ENCODE data around the gene CEBPE. TPM values are rescaled to one million over a fixed set of nuclear protein-coding genes. Genes with fewer than 3 reads are reported as not detected.

CEBPE gene
- total and polyA plus RNA-seq, 2 experiments from 2014 or later: not detected

DNA sequence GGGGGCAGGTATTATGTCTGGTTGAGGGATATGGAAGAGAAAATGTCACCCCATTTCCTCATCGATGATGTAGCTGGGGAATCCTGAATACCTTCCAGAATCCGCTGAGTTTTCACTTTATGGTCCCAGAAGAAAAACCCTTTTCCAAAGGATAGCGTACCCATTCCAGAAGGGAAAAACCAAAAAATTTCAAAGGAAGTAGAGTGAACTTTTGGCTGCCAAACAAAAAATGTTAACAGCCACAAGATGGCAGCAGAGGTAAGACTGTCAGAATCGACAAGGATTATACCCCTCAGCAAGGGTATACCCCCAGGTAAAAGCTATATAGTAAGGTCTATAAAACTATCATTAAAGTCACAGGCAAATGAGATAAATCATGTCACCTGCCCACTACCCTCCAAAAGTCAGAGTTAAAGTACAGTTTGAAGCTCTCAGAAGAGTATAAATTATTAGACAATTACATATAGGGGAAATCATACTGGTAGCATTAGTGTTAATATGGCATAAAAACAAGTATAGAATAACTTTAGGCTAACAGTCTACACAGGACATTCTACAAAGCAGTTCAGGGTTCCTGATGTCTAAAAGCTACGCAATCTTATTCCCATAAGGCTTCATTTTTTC is 42.2 kb downstream of the CEBPE start:
- Histone ChIP-seq H4K20me1 (ENCODE audit: insufficient read depth) (no peaks in the 10 kb centered on the region), H3K36me3 (ENCODE audit: low read depth) (peaks cover 58% of the 10 kb centered on the region), H3K4me2 (ENCODE audit: unreplicated experiment) (no peak overlapping the region), H3K9me3 (ENCODE audit: low read depth) (no peaks in the 10 kb centered on the region), H3K27me3 (replicated peaks; ENCODE audit: insufficient read depth) (no peaks in the 10 kb centered on the region), H3K4me1 (ENCODE audit: insufficient read depth) (peaks cover 49% of the 10 kb centered on the region), H2AFZ (no peak overlapping the region), H3K27ac (peak overlapping the region; percentile 96; the same call in 1 of the 2 replicates), H3K9me2 (ENCODE audit: insufficient read depth) (no peaks in the 10 kb centered on the region), H3K4me3 (no peak overlapping the region), H3F3A (ENCODE audit: insufficient read depth) (peaks cover 71% of the 10 kb centered on the region), H3K9ac (peak overlapping the region; percentile 79; the same call in 1 of the 2 replicates), H3K79me2 (ENCODE audit: insufficient read depth) (peaks cover 71% of the 10 kb centered on the region)
- WGBS, 2 experiments (ENCODE audit: low coverage in 1 of 2, low lambda C conversion rate in 2 of 2, missing lambda C conversion rate in 2 of 2): 61 to 67% methylated on average over 5 of the region's 5 CpGs
- in situ Hi-C loops (cut with MboI): no loop called here
- peak; percentile 59 for DNase-seq
- TF ChIP-seq EZH2phosphoT487 (IDR thresholded peaks at IDR 0.05; ENCODE audit: insufficient read depth, low read depth): no peak
- TF ChIP-seq EZH2 (IDR thresholded peaks at IDR 0.05; ENCODE audit: insufficient read depth, poor library complexity, severe bottlenecking): no peak

DNA sequence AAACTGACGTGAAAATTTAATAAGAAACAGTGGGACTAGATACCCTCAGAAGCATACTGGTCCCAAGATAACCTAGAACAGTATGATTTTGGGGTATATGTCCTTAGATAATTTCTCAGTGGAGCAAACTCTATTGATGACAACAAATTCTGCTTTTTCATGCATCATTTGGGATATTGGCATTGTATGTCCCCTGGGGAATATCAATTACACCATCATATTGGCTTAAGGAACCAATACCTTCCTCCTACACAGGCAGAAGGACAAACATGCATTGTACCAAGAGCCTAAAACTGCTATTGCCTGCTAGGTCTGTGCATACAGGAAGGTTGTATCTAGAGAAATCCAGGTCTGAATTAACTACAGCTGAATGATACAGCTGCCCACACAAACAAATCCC is 44.1 kb downstream of the CEBPE start:
- peaks cover 38% of the 10 kb centered on the region for H3K36me3 ChIP-seq (ENCODE audit: low read depth)
- 97 to 100% methylated on average over 1 of the region's 1 CpG for WGBS, 2 experiments (ENCODE audit: low coverage in 1 of 2, low lambda C conversion rate in 2 of 2, missing lambda C conversion rate in 2 of 2)
- H3K9me2 ChIP-seq (ENCODE audit: insufficient read depth): no peaks in the 10 kb centered on the region
- H4K20me1 ChIP-seq (ENCODE audit: insufficient read depth): no peaks in the 10 kb centered on the region
- no peak for DNase-seq
- no peak overlapping the region for H3K27ac ChIP-seq
- peaks cover 62% of the 10 kb centered on the region for H3F3A ChIP-seq (ENCODE audit: insufficient read depth)
- H3K4me3 ChIP-seq: no peak overlapping the region
- TF ChIP-seq EZH2 (IDR thresholded peaks at IDR 0.05; ENCODE audit: insufficient read depth, poor library complexity, severe bottlenecking) (no peak), EZH2phosphoT487 (IDR thresholded peaks at IDR 0.05; ENCODE audit: insufficient read depth, low read depth) (no peak)
- H3K79me2 ChIP-seq (ENCODE audit: insufficient read depth): peaks cover 81% of the 10 kb centered on the region
- no peak overlapping the region for H2AFZ ChIP-seq
- no peak overlapping the region for H3K4me2 ChIP-seq (ENCODE audit: unreplicated experiment)
- H3K27me3 ChIP-seq (replicated peaks; ENCODE audit: insufficient read depth): no peaks in the 10 kb centered on the region
- in situ Hi-C loops (cut with MboI): no loop called here
- H3K9ac ChIP-seq: no peak overlapping the region
- peaks cover 37% of the 10 kb centered on the region for H3K4me1 ChIP-seq (ENCODE audit: insufficient read depth)
- no peaks in the 10 kb centered on the region for H3K9me3 ChIP-seq (ENCODE audit: low read depth)

DNA sequence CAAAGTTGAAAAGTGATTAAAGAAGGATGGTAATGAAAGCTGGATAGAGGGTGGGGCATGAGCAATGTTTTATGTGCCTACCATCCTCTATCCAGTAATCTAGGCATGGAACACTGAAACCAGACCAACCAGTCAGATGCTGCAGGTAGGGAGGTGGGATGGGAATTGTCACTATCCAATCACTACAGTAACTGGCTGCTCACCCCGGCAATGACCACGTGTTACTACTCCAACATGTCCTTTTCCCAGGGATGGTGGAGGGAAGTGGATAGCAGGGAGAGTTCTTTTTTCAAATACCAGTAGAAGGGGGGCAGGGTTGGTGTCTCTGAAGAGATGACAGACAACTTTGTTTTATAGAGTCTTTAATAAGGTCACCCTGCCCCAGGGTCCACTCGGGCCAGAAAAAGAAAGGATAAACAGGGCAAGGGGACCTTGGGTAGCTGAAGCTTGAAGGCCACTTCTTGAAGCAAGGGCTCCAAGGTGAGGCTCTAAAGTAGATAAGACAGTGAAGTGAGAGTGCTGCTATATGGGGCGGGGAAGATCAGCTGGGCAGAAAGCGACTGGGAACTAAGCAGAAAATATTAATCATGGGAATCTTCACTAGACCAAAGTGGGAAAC is 47.0 kb downstream of the CEBPE start:
- Histone ChIP-seq H3K9me2 (ENCODE audit: insufficient read depth) (no peaks in the 10 kb centered on the region), H3K9ac (peak overlapping the region; percentile 95), H2AFZ (no peak overlapping the region), H3K36me3 (ENCODE audit: low read depth) (peaks cover 28% of the 10 kb centered on the region), H3K79me2 (ENCODE audit: insufficient read depth) (peaks cover 97% of the 10 kb centered on the region), H4K20me1 (ENCODE audit: insufficient read depth) (peaks cover 5% of the 10 kb centered on the region; the same call in 1 of the 2 replicates), H3K9me3 (ENCODE audit: low read depth) (no peaks in the 10 kb centered on the region), H3K4me3 (peak overlapping the region; percentile 97), H3F3A (ENCODE audit: insufficient read depth) (peaks cover 43% of the 10 kb centered on the region), H3K27me3 (replicated peaks; ENCODE audit: insufficient read depth) (no peaks in the 10 kb centered on the region), H3K27ac (peak overlapping the region; percentile 71), H3K4me1 (ENCODE audit: insufficient read depth) (peaks cover 23% of the 10 kb centered on the region), H3K4me2 (ENCODE audit: unreplicated experiment) (peak overlapping the region; percentile 83)
- DNase-seq: no peak
- in situ Hi-C loops (cut with MboI): no loop called here
- WGBS, 2 experiments (ENCODE audit: low coverage in 1 of 2, low lambda C conversion rate in 2 of 2, missing lambda C conversion rate in 2 of 2): 38 to 42% methylated on average over 5 of the region's 5 CpGs
- no peak for TF ChIP-seq EZH2 (IDR thresholded peaks at IDR 0.05; ENCODE audit: insufficient read depth, poor library complexity, severe bottlenecking)
- TF ChIP-seq EZH2phosphoT487 (IDR thresholded peaks at IDR 0.05; ENCODE audit: insufficient read depth, low read depth): no peak

DNA sequence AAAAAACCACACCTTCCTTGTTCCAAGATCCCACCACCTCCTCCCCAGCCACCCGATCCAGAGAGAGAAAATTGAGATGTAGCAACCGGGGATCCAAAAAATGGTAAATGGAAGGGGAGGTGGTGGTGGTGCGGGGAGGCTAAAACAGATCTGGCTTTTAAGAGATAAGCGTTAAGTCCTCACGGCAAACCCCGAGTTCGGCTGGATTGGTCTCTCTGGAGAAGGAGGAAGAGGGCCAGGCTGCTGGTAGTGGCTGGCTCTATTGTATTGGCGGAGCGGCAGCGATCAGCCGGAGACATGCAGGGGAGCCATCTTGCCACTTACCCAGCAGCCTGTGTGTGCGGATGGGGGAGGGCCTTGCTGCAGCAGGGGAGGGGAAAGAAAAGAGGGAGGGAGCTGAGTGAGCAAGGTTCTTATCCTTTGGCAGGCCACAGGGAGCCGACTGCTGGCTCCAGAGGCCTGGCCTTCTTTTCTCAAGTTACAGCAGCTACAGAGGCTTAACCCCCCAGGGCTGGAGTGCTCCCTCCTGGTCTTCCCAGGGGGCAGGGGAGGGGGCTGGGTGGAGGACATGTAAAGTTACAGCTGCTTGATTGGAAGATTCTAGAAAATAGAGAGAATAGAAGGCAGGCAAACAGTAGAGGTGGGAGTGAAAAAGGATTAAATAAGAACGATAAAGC is 47.7 kb downstream of the CEBPE start:
- peaks cover 97% of the 10 kb centered on the region for H3K79me2 ChIP-seq (ENCODE audit: insufficient read depth)
- in situ Hi-C loops (cut with MboI): no loop called here
- H3K9ac ChIP-seq: peak overlapping the region; percentile 95
- peak overlapping the region; percentile 71 for H3K27ac ChIP-seq
- DNase-seq: peak; percentile 96
- H3F3A ChIP-seq (ENCODE audit: insufficient read depth): peaks cover 43% of the 10 kb centered on the region
- H3K36me3 ChIP-seq (ENCODE audit: low read depth): peaks cover 30% of the 10 kb centered on the region
- no peaks in the 10 kb centered on the region for H3K9me3 ChIP-seq (ENCODE audit: low read depth)
- H4K20me1 ChIP-seq (ENCODE audit: insufficient read depth): peaks cover 5% of the 10 kb centered on the region; the same call in 1 of the 2 replicates
- no peaks in the 10 kb centered on the region for H3K27me3 ChIP-seq (replicated peaks; ENCODE audit: insufficient read depth)
- peak overlapping the region; percentile 97 for H3K4me3 ChIP-seq
- H3K9me2 ChIP-seq (ENCODE audit: insufficient read depth): no peaks in the 10 kb centered on the region
- H3K4me1 ChIP-seq (ENCODE audit: insufficient read depth): peaks cover 21% of the 10 kb centered on the region
- TF ChIP-seq EZH2 (IDR thresholded peaks at IDR 0.05; ENCODE audit: insufficient read depth, poor library complexity, severe bottlenecking) (no peak), EZH2phosphoT487 (IDR thresholded peaks at IDR 0.05; ENCODE audit: insufficient read depth, low read depth) (no peak)
- peak overlapping the region; percentile 60 for H2AFZ ChIP-seq
- peak overlapping the region; percentile 97 for H3K4me2 ChIP-seq (ENCODE audit: unreplicated experiment)
- 3 to 5% methylated on average over 14 of the region's 14 CpGs for WGBS, 2 experiments (ENCODE audit: low coverage in 1 of 2, low lambda C conversion rate in 2 of 2, missing lambda C conversion rate in 2 of 2)

Measured in GM23248 (cell line).